GM18511 (cell line): ENCODE measurements around the gene RNF149.
"Not testable (repeated sequence)": the region's sequence is repeated elsewhere in the genome, so short reads cannot be mapped to it uniquely, and the experiment has no call there.

ENCODE experiments used
- ATAC-seq: cut with Tn5 transposase; IDR thresholded peaks from one replicate; pipeline ENCODE4 v1.9.1; 2021; ENCODE audit warnings: mild to moderate bottlenecking, moderate library complexity; ENCODE audit not compliant: unreplicated experiment

RNF149 gene

GRCh38 chr2:101331202-101331601, 22.7 kb upstream of the RNF149 start:
- ATAC-seq = no peak

GRCh38 chr2:101330253-101330933, 21.9 kb upstream of the RNF149 start:
- ATAC-seq = no peak

- ATAC-seq = no peak
These were observed 20.5 kb upstream of the RNF149 start for GRCh38 chr2:101329026-101329425.

GRCh38 chr2:101328474-101329007, 20.0 kb upstream of the RNF149 start:
- ATAC-seq = peak; percentile 41

GRCh38 chr2:101327863-101328394, 19.4 kb upstream of the RNF149 start:
- ATAC-seq = no peak

- no peak for ATAC-seq
These were observed 16.9 kb upstream of the RNF149 start for GRCh38 chr2:101325425-101325824.

- ATAC-seq = not testable (repeated sequence)
These were observed 8.1 kb upstream of the RNF149 start for GRCh38 chr2:101316568-101316967.

- ATAC-seq = no peak
These were observed 3.2 kb upstream of the RNF149 start for GRCh38 chr2:101311696-101312017.

GRCh38 chr2:101310834-101311695, 2.6 kb upstream of the RNF149 start:
- no peak for ATAC-seq

GRCh38 chr2:101310090-101310833, 1.8 kb upstream of the RNF149 start:
- ATAC-seq = no peak

- peak; percentile 19 for ATAC-seq
These were observed 510 bp downstream of the RNF149 start for GRCh38 chr2:101307950-101308431.

- ATAC-seq = no peak
These were observed 998 bp downstream of the RNF149 start for GRCh38 chr2:101307503-101307902.

- peak; percentile 12 for ATAC-seq
These were observed 2.1 kb downstream of the RNF149 start for GRCh38 chr2:101306410-101306809.

GRCh38 chr2:101305492-101306078, 2.9 kb downstream of the RNF149 start:
- no peak for ATAC-seq

- no peak for ATAC-seq
These were observed 3.5 kb downstream of the RNF149 start for GRCh38 chr2:101305035-101305434.

GRCh38 chr2:101303688-101304087, 4.8 kb downstream of the RNF149 start:
- no peak for ATAC-seq

- ATAC-seq = no peak
These were observed 6.5 kb downstream of the RNF149 start for GRCh38 chr2:101302016-101302415.

- ATAC-seq = no peak
These were observed 7.7 kb downstream of the RNF149 start for GRCh38 chr2:101300836-101301235.

GRCh38 chr2:101300164-101300563, 8.3 kb downstream of the RNF149 start:
- ATAC-seq = no peak

GRCh38 chr2:101299604-101300003, 8.9 kb downstream of the RNF149 start:
- no peak for ATAC-seq

GRCh38 chr2:101297383-101297782, 11.1 kb downstream of the RNF149 start:
- no peak for ATAC-seq
